ENCODE measurements around the gene B4GALNT3. TPM values are rescaled to one million over a fixed set of nuclear protein-coding genes. Genes with fewer than 3 reads are reported as not detected.
"Not testable (repeated sequence)": the region's sequence is repeated elsewhere in the genome, so short reads cannot be mapped to it uniquely, and the experiment has no call there.

Gene B4GALNT3
- 12.7 TPM for total RNA-seq

DNA sequence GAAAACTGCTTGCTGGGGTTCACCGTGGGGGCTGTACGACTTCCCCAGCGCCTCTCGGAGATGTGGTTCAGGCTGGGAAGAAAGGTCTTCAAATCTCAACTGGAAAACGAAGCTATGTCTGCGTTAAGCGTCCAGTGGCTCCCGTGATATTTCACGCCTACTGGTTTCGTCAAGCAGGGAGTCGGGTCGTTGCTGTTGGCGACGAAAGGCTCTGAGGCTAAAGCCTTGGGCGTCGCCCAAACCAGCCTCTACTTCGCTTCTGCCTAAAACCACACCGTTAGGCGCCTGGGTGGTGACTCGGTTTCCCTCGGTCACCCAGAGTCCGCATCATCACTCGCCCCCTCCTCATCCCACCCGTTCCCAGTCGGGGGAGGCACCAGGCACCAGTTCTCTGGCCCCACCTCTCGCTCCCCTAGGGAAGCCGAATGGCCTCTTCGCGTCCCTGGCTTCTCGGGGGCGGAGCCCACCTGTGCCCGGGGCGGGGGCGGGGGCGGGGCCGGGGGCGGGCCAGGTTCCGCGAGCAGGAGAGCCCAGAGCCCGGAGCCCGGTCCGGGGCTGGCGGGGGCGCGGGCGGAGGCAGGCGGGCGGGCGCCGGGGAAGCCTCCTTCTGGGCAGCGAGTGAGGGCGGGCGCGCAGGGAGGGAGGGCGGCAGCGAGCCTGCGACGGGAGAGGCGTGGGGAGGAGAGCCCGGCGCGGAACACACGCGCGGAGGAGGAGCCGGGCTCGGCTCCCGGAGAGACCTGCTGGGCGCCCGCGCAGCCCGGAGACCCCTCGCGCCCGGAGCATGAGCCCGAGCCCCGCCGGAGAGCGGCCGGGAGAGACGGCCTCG is at the start of gene B4GALNT3:
Gene B4GALNT3, plus strand, starts transcription at position 510 of the 829 bp plus-strand sequence. CDS start 438 bp downstream, outside the sequence.
- DNase-seq, result no peak

DNA sequence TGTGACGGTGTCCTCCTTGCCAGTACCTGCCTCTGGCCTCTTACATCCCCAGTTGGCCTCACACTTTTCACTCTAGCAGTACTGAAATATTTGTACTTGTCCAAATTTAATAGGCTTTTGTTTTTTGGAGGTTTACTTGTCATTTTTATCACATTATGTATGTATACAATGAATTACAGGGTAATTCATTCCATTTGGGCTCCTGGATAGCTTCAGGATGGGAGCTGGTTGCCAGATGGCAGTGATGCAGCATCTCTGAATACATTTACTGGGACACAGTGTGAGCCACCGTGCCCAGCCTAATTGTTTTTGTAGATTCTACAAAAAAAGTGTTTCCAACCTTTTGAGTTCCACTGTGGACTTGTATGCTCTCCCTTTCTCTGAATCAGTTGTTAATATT is 44.9 kb upstream of the B4GALNT3 start:
- DNase-seq, result no peak

DNA sequence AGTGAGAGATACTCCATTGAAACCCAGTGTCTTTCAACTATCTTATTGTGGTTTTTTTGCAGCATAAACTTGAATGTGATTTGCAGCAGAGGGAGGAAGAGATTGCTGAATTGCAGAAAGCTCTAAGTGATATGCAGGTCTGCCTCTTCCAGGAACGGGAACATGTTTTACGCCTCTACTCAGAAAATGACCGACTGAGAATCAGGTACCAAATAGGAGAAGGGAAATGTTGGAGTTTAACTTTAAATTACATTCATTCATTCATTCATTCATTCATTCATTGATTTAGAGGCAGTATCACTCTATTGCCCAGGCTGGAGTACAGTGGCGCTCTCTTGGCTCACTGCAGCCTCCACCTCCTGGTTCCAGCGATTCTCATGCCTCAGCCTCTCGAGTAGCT is 41.3 kb upstream of the B4GALNT3 start:
- DNase-seq, result no peak

DNA sequence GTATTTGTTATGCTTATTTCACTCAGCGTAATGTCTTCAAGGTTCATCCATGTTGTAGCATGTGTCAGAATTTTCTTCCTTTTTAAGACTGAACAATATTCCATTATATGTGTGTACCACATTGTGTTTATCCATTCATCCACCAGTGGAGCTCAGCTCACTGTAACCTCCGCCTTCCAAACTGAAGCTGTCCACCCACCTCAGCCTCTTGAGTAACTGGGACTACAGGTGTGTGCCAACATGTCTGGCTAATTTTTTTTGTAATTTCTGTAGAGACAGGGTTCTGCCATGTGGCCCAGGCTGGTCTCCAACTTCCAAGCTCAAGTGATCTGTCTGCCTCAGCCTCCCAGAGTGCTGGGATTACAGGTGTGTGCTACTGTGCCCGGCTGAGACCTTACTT is 37.2 kb upstream of the B4GALNT3 start:
- no peak for DNase-seq

DNA sequence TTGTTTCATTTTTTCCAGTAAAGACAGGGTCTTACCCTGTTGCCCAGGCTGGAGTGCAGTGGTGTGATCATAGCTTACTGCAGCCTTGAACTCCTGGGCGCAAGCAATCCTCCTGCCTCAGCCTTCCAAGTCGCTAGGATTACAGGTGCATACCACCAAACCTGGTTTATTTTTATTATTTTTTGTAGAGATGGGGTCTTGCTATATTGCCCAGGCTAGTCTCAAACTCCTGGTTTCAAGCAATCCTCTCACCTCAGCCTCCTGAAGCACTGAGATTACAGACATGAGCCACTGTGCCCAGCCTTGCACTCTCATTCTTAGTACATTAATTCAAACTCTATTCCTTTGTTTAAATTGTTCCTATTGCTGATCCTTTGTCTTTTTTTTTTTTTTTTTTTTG is 24.0 kb upstream of the B4GALNT3 start:
- not testable (repeated sequence) for DNase-seq

DNA sequence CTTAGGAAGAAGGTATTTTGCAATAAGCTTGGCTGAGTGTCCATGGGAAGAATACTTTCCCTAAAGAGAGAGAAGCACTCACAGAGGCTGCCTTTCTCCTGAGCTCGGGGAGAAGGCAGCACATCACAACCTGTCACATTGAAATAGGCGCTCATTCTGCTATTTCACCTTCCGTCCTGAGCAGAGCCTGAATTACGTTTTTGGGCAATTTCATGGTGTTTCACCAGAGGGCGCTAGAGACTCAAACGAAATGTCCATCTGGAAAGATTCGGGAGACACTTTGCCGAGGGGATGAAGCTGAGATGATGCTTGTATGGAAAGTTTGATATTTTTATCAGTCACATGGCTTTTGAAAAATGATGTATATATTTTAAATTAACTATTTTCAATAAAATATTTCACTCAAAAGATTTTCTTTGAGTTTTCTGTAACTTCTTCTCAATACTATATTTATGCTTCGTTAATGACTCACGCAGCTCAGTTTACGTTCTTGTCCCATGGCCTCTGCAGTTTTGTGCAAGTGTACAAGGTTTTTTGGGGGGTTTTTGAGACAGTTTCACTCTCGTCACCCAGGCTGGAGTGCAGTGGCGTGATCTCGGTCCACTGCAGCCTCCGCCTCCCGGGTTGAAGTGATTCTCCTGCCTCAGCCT is 17.4 kb upstream of the B4GALNT3 start:
- no peak for DNase-seq

DNA sequence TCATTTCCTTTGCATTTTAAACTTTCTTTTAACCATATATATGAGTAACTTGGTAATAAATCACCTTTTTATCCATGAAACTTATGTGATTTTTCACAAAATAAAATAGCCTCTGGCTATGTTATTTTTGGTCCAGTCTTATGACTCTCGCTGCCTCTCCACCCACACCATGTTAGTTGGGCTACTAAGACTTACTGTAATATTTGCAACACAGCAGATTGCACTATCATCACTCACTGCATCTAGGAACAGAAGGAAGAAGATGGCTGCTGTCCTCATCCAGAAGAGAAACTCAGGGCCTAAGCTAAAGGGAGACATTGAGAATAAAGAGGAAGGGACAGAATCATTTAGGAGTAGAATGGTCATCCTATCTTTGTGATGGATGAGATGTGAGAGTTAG is 12.6 kb upstream of the B4GALNT3 start:
- DNase-seq, result no peak

DNA sequence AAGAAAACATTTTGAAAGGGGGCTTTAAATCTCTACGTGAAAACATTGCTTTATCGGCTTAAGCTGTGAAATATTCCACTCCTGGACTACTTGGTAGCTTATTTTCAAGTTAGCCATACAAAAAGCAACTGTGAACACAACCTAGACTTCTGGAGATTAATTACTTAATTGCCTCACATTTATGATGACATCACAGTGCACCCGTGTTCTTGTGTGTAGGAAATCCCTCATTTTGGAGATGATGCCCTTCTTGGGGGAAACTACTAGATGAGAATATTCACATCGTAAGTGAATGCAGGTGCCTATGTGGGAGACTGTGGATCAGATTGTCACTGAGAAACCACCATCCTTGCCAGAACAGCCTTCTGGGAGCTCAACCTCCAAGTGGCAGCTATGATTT is 10.5 kb upstream of the B4GALNT3 start:
- DNase-seq, result no peak

DNA sequence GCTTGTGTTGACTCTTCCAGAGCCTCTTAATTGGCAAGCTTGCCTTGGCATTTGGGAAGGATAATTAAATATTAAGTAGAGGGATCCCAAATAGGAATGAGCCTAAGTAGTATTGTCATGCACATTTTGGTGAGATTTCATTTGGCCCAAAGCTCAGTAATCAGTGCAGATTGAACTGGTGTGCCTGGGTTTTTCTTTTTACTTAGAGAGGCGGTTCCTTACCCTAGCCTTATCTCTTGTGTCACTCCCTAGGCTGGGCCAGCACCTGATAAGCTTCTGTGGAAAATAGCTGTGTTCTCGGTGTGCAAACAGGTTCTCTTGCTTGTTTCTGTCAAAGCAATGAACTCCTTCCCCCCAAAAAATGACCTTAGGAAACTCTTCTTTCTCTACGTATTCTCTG is 9.3 kb upstream of the B4GALNT3 start:
- DNase-seq, result no peak

DNA sequence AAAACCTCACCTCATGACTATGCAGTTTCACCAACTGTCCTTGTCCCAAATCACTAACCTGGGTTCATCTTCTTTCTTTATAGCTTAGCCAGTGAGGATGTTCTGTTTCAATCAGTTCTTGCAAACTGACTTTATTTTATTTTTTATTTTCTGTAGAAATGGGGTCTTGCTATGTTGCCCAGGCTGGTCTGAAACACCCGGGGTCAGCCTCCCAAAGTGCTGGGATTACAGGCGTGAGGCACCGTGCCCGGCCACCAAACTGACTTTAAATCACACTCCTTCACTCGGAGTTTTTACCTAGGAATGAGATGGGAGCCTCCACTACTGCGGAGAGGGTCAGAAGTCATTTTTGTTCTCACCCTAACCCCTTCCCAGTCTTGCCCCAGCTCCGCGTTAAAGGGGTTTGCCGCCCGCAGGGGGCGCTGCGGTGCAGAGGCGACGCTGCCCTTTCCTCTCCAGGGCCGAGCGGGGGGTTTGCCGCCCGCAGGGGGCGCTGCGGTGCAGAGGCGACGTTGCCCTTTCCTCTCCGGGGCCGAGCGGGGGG is 7.0 kb upstream of the B4GALNT3 start:
- no peak for DNase-seq

DNA sequence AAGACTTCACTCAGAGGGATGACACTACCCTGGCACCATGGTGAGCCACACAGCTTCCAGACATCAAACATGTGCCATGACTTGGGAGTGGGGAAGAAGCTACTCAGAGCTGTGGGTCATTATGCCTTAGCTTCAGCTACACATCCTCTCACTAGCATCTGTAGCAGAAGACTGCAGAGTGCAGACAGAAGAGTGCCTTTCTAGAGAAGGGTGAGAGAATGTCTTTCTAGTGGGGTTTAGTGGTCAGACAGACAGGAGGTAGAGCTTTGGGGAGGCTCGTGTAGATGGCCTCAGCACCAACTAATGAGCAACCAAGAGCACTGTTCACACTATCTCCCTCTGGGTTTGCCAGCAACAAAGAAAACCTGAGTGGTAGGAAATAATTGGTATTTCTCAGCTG is 4.9 kb upstream of the B4GALNT3 start:
- DNase-seq, result no peak

DNA sequence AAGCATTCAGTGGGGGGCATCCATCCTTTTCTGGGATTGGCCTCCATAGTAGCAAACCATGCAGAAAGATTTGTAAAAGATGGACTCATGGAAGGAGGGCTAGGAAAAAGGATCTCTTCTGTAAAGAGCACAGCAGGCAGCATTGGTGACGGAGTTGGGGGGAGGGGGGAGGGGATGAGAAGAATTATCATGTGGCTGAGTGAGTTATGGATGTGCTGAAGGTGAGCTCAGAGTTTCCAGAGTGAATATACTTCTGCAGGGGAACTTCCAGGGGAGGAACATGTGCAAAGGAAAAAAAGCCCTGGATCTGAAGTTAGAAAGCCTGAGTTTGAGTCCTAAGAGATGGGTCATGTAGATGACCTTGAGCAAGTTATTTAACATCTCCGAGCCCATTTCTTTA is 3.9 kb upstream of the B4GALNT3 start:
- DNase-seq, result no peak

DNA sequence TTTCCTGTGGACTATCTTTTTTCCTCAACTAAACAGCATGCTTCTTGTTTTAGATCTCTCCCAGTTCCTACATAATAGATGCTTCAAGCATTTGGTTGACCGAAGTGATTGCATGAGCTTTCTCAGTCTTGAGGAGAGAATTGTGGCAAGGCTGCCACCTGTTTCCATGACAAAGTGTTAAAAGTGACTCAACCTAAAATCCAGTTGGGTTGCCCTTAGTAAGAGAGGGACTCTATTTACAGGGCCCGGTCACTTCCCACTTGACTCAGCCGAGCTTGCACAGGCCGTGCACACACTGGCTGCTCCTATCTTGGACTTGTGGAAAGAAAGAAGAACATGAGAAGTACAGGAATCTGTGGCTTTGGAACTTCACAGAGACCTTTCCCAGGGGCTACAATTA is 2.1 kb upstream of the B4GALNT3 start:
- DNase-seq, result no peak

DNA sequence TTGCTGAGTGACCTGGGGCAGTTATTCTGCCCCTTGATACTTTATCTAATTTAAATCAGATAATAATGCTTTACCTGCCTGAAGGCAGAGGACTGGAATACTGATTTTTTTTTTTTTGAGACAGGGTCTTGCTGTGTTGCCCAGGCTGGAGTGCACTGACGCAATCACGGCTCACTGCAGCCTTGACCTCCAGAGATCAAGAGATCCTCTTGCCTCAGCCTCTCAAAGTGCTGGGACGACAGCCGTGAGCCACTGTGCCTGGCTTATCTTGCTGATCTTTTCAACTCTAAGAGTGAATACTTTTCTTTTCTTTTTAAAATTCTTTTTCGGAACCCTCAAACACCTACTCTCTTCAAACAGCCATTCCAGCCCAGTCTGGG is 699 bp upstream of the B4GALNT3 start:
- no peak for DNase-seq

DNA sequence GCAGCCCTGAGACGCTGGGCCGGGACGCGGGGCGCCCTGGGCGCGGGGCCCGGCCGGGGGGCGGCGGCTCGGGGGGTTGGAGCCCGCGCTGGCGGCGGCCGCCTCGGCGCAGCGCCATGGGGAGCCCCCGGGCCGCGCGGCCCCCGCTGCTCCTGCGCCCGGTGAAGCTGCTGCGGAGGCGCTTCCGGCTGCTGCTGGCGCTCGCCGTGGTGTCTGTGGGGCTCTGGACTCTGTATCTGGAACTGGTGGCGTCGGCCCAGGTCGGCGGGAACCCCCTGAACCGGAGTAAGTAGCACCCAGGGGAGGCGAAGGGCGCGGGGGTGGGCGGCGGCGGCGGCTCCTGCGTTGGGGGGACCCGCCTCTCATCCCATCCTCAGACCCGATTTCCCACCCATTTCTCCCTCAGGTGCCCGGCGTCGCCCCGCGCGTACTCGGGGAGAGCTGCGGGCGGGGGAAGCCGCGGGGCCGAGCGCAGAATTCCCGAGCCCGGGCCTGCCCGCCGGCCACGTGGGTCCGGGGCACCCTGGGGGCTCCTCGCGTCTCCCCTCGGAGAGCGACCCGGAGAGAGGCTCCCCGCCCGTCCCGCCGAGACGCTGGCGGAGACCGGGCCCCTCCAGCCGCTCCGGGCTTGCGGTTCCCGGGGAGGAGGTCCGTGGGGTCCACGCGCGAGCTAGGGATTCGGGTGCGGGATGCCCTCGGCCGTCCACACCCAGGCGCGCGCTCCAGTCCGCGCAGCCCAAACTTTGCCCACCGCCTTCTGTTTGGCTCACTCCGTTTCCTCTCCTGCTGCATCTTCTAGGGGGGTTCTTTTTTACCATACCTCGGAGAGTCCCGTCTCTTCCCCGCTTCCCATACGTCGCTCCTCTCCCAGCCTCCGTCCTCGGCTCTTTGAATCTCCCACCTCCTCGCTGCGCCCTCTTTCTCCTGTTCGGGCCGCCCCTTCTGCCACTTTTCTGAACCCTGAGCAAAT is 807 bp downstream of the B4GALNT3 start:
- DNase-seq, result no peak

DNA sequence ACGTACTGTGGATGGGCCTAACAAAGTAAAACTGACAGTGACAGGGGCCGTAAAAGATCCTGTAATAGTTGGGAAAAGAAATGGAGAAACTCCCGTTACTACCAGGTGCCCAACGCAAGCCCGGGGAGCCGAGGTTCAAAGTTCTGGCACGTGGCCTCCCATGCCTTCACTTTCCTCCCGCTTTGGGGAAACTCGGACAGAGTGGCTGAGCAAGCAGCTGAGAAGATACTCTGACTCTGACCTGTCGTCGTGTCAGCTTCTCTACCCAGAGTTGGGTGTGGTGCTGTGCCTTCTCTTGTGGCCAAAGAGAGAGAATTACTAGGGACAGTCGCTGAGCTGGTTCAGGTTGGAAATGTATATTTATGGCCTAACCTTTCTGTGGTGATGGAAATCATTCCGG is 1.7 kb downstream of the B4GALNT3 start:
- no peak for DNase-seq

DNA sequence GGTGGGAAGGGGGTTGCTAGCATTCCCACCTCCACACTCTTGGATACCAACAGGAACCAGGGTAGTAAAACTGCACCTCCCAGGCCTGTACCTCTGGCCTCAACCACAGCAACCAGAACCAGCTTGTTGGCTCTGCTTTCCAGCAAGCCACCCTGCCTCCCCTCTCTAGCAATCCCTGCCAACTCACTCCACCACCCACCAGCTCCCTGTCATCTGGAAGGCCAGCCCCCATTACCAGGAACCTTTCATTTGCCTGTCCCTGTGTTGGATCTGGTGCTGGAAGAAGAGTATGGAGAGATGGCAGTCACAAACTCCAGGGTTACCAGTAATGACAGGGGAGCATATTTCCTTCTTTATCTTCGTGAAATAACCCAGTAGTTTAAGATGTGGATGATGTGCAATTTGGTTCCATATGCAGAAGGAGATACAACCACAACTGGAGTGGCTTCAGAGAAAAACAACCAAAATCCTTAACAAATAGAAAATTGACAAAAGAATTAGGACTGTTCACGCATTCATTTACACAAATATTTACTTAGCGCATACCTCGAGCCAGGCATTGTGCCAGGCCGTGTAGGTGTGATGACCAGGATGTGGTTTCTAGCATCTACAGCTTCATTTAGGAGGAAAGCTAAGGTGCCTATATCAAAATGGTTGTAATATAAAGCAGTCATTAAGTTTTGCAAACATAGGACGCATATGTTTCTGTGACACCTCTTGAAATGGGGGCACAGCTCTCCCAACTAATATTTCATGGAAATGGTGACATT is 3.4 kb downstream of the B4GALNT3 start:
- DNase-seq, result no peak

DNA sequence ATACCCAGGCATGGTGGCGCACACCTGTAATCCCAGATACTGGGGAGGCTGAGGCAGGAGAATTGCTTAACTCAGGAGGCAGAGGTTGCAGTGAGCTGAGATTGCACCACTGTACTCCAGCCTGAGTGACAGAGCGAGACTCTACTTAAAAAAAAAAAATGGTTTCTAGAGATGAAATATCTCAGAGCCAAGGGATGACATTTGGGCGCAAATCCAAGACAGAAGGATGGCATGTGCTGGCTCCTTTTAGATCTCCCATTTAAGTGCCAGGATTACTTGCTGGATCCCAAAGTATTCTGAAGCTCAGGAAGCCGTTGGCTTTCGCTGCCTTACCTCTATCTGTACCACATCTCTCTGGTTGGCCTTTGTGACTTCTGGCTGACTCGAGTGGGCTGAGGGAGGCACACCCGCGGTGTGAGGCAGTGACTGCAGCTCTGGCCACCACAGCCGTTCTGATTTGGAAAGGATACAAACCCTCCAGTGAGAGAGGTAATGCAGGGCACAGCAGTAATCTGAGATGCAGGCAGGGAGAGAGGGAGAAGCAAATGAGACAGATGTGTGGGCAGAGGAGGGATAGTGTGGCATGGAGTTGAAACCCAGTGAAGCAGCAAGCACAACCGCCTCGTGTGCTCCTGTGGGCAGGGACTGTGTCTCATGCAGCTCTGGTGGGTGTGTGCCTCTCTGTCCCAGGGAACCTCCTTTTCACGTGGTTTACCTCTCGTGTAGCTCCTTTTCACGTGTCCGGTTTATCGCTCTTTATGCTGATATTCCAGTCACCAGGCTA is 4.9 kb downstream of the B4GALNT3 start:
- no peak for DNase-seq

DNA sequence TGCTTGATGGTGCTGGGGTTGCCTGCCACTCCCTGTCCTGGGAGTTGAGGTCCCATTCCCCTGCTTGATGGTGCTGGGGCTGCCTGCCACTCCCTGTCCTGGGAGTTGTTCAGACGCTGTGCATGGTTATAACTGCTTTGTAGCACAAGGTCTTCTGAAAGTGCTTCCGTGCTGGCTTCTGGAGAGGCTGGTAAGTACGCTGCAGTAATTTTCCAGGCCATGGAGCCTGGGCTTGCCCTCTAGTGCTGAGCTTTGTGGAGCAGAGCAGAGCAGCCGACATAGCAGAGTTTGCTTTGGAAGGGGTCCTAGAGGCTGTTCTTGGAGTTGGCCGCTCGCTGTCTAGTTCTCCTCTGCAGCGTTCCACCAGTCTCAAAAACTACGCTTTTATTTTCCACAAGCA is 6.3 kb downstream of the B4GALNT3 start:
- no peak for DNase-seq

DNA sequence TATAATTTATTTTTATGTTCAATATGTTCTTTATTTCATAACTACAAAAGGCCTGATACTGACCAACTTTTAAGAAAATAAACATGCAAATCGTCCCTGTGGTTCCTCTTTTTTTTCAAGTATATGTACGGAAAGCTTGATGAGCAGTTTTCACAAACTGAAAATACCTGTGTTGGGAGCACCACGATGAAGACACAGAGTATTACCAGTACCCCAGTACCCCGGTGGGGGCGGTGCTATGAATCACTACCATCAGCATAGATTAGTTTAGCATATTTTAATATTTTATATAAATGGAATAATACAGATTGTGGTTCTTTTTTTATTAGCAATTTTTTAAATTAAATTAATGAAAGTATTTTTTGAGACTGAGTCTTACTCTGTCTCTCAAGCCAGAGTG is 7.0 kb downstream of the B4GALNT3 start:
- DNase-seq, result no peak

DNA sequence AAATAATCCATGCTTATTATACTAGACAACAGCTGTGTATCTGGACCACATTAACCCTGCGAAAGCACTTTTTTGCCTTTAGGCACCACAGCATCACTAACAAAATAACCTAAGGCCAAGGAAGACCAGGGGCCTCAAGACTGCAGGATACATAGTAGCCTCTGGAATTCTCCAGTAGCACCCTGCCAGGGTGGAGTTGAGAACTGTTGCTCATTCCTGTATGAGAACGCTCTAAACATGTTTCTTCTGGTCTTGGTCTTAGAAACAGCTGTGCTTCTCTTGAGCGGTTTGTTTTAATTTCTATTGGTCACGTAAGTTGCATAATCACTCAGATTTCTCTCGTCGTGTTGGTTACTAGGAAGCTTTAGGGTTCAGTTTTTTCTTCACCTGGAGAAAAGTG is 7.9 kb downstream of the B4GALNT3 start:
- no peak for DNase-seq
